Endothelial cell of umbilical vein (primary cell): ENCODE results near the gene CDC7. TPM values are rescaled to one million over a fixed set of nuclear protein-coding genes. Genes with fewer than 3 reads are reported as not detected.

Source experiments
- BruUV-seq: library from RNA; stranded (reverse); fragments of 400-500 nt; replicated peaks from 2 replicates; lab custom pipeline; 2021; lab: Mats Ljungman, UMichigan
- CTCF ChIA-PET: fragments of 300-600, 350-600 bp; sonication (Branson Sonifier 250); formaldehyde crosslinking; loops from one replicate; lab custom pipeline; 2021; ENCODE audit warnings: antibody characterized with exemption, inconsistent platforms; lab: Charles Lee
- POLR2A ChIA-PET: fragments of 300-600, 350-600 bp; sonication (Branson Sonifier 250); formaldehyde crosslinking; loops from one replicate; lab custom pipeline; 2021; ENCODE audit warnings: antibody characterized with exemption, inconsistent platforms; lab: Charles Lee
- DNase-seq: peaks from one replicate; pipeline ENCODE4 v3.0.0-alpha.2; 2011; ENCODE audit warnings: low read depth, low spot score
- FAIRE-seq: peaks from 2 replicates; lab custom pipeline; 2011; peaks lifted over from hg19 to GRCh38; lab: Jason Lieb, UNC
- H2AFZ ChIP-seq: 2 replicates; pipeline ENCODE4 v1.6.0; 2012; ENCODE audit warnings: low read depth, low read length, control low read depth, inconsistent platforms
- H3K27ac ChIP-seq: 2 replicates; pipeline ENCODE4 v1.5.1; 2011; ENCODE audit warnings: low read depth, mild to moderate bottlenecking, control low read depth, low read length, moderate library complexity; ENCODE audit not compliant: insufficient read depth
- H3K27me3 ChIP-seq, 2 experiments: 2 replicates each; pipeline versions ENCODE4 v1.6.0 to v1.6.1; 2011; ENCODE audit warnings: low read length in 2 of 2, mixed read lengths in 1 of 2; ENCODE audit not compliant: control insufficient read depth in 2 of 2, insufficient read depth in 2 of 2
- H3K36me3 ChIP-seq, 2 experiments: 2 replicates in 1 of 2; 3 replicates in 1 of 2; pipeline ENCODE4 v1.5.1; 2011; ENCODE audit warnings: low read length in 2 of 2, mild to moderate bottlenecking in 1 of 2, moderate library complexity in 1 of 2; ENCODE audit not compliant: control insufficient read depth in 2 of 2, insufficient read depth in 2 of 2; ENCODE audit errors: extremely low read depth in 1 of 2
- H3K4me1 ChIP-seq: 3 replicates; pipeline ENCODE4 v1.5.1; 2011; ENCODE audit warnings: mild to moderate bottlenecking, low read length; ENCODE audit not compliant: control insufficient read depth, insufficient read depth; ENCODE audit errors: extremely low read depth
- H3K4me2 ChIP-seq: 2 replicates; pipeline ENCODE4 v1.6.1; 2011; ENCODE audit warnings: low read length, control low read depth, mixed read lengths; ENCODE audit not compliant: insufficient read depth
- H3K4me3 ChIP-seq, 3 experiments: fragments of 200-600 bp in 1 of 3; sonication (generic), shearing (Covaris generic) in 1 of 3; replicated peaks in 1 of 3; 2 replicates each; pipeline ENCODE4 v1.5.1; 2011 to 2016; ENCODE audit warnings: control low read depth in 3 of 3, low read length in 3 of 3, mild to moderate bottlenecking in 2 of 3, inconsistent platforms in 1 of 3, low read depth in 1 of 3, moderate library complexity in 1 of 3; ENCODE audit not compliant: insufficient read depth in 1 of 3
- H3K79me2 ChIP-seq: 2 replicates; pipeline ENCODE4 v1.6.0; 2012; ENCODE audit warnings: low read length, inconsistent platforms; ENCODE audit not compliant: control insufficient read depth, insufficient read depth
- H3K9ac ChIP-seq: replicated peaks from 2 replicates; pipeline ENCODE3; 2011; ENCODE audit warnings: low read length, control low read depth; ENCODE audit not compliant: insufficient read depth; ENCODE audit errors: extremely low read depth
- H3K9me1 ChIP-seq: replicated peaks from 3 replicates; pipeline ENCODE4 v1.6.0; 2011; ENCODE audit warnings: mild to moderate bottlenecking, low read length; ENCODE audit not compliant: control insufficient read depth, insufficient read depth; ENCODE audit errors: extremely low read depth
- H3K9me3 ChIP-seq: replicated peaks from 2 replicates; pipeline ENCODE4 v1.5.1; 2012; ENCODE audit warnings: low read length, inconsistent platforms; ENCODE audit not compliant: control insufficient read depth, insufficient read depth
- H4K20me1 ChIP-seq: replicated peaks from 2 replicates; pipeline ENCODE3; 2011; ENCODE audit warnings: mild to moderate bottlenecking, low read length; ENCODE audit not compliant: control insufficient read depth, insufficient read depth; ENCODE audit errors: extremely low read depth
- EZH2 ChIP-seq: IDR thresholded peaks from 2 replicates; pipeline ENCODE4 v1.6.1; 2012; ENCODE audit warnings: borderline replicate concordance, low read depth, mild to moderate bottlenecking, moderate library complexity, low read length, inconsistent platforms; ENCODE audit not compliant: severe bottlenecking
- FOS ChIP-seq: IDR thresholded peaks from 2 replicates; pipeline ENCODE4 v1.6.1; 2011; ENCODE audit warnings: mild to moderate bottlenecking, low read length, moderate library complexity, borderline replicate concordance; ENCODE audit not compliant: insufficient read depth
- GATA2 ChIP-seq: IDR thresholded peaks from 2 replicates; pipeline ENCODE4 v1.7.0; 2011; ENCODE audit warnings: low read depth, mild to moderate bottlenecking, moderate library complexity, mixed read lengths, low read length; ENCODE audit not compliant: insufficient read length, insufficient read depth
- JUN ChIP-seq: IDR thresholded peaks from 2 replicates; pipeline ENCODE4 v1.6.1; 2011; ENCODE audit warnings: borderline replicate concordance, low read depth; ENCODE audit not compliant: insufficient read length, insufficient read depth
- MYC ChIP-seq: IDR thresholded peaks from one replicate; pipeline ENCODE4 v1.6.1; 2011; ENCODE audit warnings: mild to moderate bottlenecking, low read depth, low read length
- POLR2A ChIP-seq: IDR thresholded peaks from 2 replicates; pipeline ENCODE4 v1.6.1; 2012; ENCODE audit warnings: low read depth, mild to moderate bottlenecking, control low read depth, low read length
- POLR2AphosphoS5 ChIP-seq: IDR thresholded peaks from 2 replicates; pipeline ENCODE4 v1.6.1; 2012; ENCODE audit warnings: low read depth, mild to moderate bottlenecking, control low read depth, low read length, moderate library complexity; ENCODE audit not compliant: insufficient read depth
- dilution Hi-C: fragments of 300-500 bp; cut with MboI; formaldehyde crosslinking; loops from one replicate; pipeline ENCODE4 v1.15.0; 2019; ENCODE audit warnings: low sequenced_read_pairs; ENCODE audit not compliant: extremely low pct_ligation_motif_present
- intact Hi-C: fragments of 100-400 bp; cut with micrococcal nuclease; formaldehyde crosslinking; loops from one replicate; pipeline ENCODE4 v1.10.0; 2022
- polyA plus RNA-seq, 4 experiments: library from polyadenylated mRNA; depleted of rRNA in 3 of 4; stranded (reverse) in 3 of 4; unstranded in 1 of 4; fragments of >200 nt; gene quantifications; 2 replicates each; pipeline versions ENCODE4 v1.2.1 to v1.2.3, GENCODE V29; 2011 to 2012; ENCODE audit warnings: missing spikeins in 1 of 4
- total RNA-seq: library from RNA; stranded (reverse); gene quantifications from 2 replicates; pipeline ENCODE4 v1.2.3, GENCODE V29; 2021
- TF ChIP-seq, protein P1 (sequence below), 2 donors: IDR thresholded peaks; 1 replicate in 1 of 2; 2 replicates in 1 of 2; pipeline ENCODE4 v1.5.1; 2011; ENCODE audit warnings: low read length in 2 of 2, mild to moderate bottlenecking in 2 of 2, moderate library complexity in 2 of 2, control low read depth in 1 of 2, inconsistent platforms in 1 of 2, low read depth in 1 of 2; ENCODE audit not compliant: insufficient read depth in 1 of 2; ENCODE audit errors: extremely low read depth in 1 of 2
- TF ChIP-seq, protein P2 (sequence below): IDR thresholded peaks from 2 replicates; pipeline ENCODE4 v1.6.1; 2011; ENCODE audit not compliant: insufficient read depth, insufficient read length

CDC7 gene
- total and polyA plus RNA-seq, 2 donors (not counting 3 experiments of a cell fraction or from before 2014, with no cell fraction given) = 3.9 to 11.7 TPM

DNA sequence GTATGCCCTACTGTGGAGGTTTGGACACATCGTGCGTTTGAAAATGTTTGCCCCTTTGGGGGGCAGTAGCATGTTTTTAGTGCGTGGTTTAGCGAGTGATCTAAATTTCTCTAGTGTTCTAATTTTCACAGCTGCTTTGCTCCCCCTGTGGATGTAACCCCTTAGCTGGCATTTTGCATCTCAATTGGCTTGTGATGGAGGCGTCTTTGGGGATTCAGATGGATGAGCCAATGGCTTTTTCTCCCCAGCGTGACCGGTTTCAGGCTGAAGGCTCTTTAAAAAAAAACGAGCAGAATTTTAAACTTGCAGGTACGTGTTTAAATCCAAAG is 836 bp downstream of the CDC7 start:
- DNase-seq (no peak), FAIRE-seq (no peak)
- Histone ChIP-seq H3K4me3 (peak overlapping the region; percentile 60 to 89 (median 62)), H3K9me1 (no peaks in the 10 kb centered on the region), H3K9me3 (no peaks in the 10 kb centered on the region), H4K20me1 (no peaks in the 10 kb centered on the region), H3K4me1 (peaks cover 16% of the 10 kb centered on the region), H3K36me3 (no peaks in the 10 kb centered on the region), H3K27ac (peak overlapping the region; percentile 91), H3K79me2 (peaks cover 16% of the 10 kb centered on the region), H3K4me2 (peak overlapping the region; percentile 88), H2AFZ (peak overlapping the region; percentile 100), H3K27me3 (no peaks in the 10 kb centered on the region), H3K9ac (peak overlapping the region; percentile 93)
- no TSS peak for BruUV-seq
- no peak for TF ChIP-seq GATA2
- TF ChIP-seq FOS = no peak
- no peak for TF ChIP-seq JUN
- TF ChIP-seq, protein P1, sequence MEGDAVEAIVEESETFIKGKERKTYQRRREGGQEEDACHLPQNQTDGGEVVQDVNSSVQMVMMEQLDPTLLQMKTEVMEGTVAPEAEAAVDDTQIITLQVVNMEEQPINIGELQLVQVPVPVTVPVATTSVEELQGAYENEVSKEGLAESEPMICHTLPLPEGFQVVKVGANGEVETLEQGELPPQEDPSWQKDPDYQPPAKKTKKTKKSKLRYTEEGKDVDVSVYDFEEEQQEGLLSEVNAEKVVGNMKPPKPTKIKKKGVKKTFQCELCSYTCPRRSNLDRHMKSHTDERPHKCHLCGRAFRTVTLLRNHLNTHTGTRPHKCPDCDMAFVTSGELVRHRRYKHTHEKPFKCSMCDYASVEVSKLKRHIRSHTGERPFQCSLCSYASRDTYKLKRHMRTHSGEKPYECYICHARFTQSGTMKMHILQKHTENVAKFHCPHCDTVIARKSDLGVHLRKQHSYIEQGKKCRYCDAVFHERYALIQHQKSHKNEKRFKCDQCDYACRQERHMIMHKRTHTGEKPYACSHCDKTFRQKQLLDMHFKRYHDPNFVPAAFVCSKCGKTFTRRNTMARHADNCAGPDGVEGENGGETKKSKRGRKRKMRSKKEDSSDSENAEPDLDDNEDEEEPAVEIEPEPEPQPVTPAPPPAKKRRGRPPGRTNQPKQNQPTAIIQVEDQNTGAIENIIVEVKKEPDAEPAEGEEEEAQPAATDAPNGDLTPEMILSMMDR (IDR thresholded peaks at IDR 0.05; ENCODE audit: extremely low read depth in 1 of 2, insufficient read depth in 1 of 2, low read depth in 1 of 2, low read length in 2 of 2) = no peak
- TF ChIP-seq POLR2AphosphoS5 = no peak
- no peak for TF ChIP-seq POLR2A
- TF ChIP-seq, protein P2, sequence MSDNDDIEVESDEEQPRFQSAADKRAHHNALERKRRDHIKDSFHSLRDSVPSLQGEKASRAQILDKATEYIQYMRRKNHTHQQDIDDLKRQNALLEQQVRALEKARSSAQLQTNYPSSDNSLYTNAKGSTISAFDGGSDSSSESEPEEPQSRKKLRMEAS = no peak
- no peak for TF ChIP-seq MYC
- no peak for TF ChIP-seq EZH2
- intact Hi-C loops = loop anchor here (1.0 to 5.0 kb wide), 6 partner anchors 61 to 796 kb away; partner anchors contain the start of genes GLMN, HFM1 and RPAP2
- ChIA-PET POLR2A (no interaction called here), CTCF (interaction anchor here (1.0 to 3.5 kb wide), 13 partner anchors 11 to 425 kb away, joined by 3 to 21 read pairs (median 4); partner anchors contain the start of genes HFM1 and TGFBR3)
- dilution Hi-C loops = no loop called here
